HG03469 (cell line): Measurements from ENCODE around the gene TNNC1.

Source experiments
- ATAC-seq: cut with Tn5 transposase; IDR thresholded peaks from one replicate; pipeline ENCODE4 v1.9.1; 2021; ENCODE audit warnings: mild to moderate bottlenecking, moderate library complexity, moderate number of reproducible peaks; ENCODE audit not compliant: unreplicated experiment

The TNNC1 gene

GRCh38 chr3:52402706-52403270 is 51.1 kb downstream of the TNNC1 start:
- no peak for ATAC-seq

DNA sequence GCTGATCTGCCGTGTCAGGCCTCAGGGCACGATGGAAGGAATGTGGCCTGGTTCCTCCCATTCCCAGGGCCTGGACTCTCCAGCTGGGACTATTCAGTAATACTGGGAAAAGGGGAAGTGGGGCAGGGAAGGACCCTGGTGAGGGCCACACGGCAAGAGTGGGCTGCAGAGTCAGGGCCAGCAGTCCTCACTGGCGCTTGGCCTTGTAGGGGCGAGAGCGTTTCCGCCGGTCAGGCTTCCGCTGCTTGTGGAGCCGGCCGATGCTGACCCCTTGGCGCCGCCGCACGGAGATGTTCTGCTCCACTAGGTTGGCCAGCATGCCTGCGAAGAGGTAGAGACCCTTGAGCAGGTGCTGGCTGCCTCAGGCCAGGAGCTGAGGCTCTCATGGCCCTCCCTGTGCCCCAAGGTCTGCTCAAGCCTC is 51.7 kb downstream of the TNNC1 start:
- no peak for ATAC-seq

DNA sequence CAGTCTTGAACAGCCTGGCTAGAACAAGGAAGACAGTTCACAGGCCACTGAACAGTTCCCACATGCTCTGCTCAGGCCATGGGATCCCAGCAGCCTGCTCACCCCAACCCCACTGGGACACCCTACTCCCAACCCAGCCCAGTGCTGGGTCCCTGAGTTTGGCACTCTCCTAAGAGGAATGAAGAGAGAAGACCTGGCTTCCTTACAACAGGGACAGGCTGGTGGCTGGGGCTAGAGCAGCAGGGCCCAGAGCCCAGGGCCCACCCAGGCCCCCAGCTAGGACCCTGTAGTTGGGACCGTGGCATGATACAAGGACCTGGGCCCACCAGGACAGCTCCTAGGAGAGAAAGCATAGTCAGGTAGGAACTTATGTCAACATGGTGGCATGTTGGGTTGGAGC is 52.3 kb downstream of the TNNC1 start:
- ATAC-seq: no peak
